Measurements from ENCODE around the gene RALY. TPM values are rescaled to one million over a fixed set of nuclear protein-coding genes. Genes with fewer than 3 reads are reported as not detected.

Gene RALY
- total RNA-seq, 1 donor from 2014 or later: 104 TPM

DNA sequence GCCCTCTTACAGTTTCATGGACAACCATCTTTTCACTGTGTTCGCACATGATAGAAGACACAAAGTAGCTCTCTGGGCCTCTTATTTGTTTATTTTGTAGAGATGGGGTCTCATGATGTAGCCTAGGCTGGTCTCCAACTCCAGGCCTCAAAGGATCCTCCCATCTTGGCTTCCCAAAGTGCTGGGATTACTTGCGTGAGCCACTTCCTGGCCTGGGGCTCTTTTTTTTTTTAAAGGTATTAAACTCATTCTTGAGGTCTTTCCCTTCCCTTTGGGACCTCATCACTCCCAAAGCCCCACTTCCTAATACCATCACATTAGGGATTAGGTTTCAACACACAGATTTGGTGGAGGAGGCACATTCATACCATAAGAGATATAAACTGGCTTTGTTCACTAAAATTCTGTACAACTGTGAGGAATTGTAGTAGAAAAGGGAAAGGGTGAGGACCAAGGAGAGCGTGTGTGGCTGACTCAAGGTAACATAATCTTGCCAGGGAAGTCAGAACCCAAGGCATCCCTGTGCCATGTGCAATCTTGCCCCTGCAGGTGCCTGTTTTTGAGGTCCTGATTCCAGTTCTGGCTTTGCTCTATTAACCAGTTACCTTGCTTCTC is 72.9 kb downstream of the RALY start:
- DNase-seq (no peak), ATAC-seq (no peak)
- intact Hi-C loops (cut with micrococcal nuclease): no loop called here

DNA sequence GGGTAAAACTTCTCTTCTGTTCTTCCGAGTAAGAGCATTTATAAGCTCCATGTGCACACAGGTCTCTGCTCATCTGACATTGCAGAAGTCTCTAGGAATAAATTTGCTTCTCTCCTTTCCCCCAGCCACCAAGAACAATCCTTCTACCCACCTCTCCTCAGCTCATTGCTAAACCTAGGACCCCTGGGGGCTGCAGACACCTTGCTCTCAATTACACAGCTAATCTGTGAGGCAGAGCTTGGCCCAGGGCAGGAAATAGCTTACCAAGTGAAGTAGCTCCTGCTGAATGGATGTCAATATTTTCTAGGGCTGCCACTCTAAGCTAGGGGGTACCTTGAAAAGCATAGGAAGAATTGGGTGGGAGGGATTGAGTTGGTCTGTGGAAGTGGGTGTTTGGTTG is 74.3 kb downstream of the RALY start:
- no peak for ATAC-seq

DNA sequence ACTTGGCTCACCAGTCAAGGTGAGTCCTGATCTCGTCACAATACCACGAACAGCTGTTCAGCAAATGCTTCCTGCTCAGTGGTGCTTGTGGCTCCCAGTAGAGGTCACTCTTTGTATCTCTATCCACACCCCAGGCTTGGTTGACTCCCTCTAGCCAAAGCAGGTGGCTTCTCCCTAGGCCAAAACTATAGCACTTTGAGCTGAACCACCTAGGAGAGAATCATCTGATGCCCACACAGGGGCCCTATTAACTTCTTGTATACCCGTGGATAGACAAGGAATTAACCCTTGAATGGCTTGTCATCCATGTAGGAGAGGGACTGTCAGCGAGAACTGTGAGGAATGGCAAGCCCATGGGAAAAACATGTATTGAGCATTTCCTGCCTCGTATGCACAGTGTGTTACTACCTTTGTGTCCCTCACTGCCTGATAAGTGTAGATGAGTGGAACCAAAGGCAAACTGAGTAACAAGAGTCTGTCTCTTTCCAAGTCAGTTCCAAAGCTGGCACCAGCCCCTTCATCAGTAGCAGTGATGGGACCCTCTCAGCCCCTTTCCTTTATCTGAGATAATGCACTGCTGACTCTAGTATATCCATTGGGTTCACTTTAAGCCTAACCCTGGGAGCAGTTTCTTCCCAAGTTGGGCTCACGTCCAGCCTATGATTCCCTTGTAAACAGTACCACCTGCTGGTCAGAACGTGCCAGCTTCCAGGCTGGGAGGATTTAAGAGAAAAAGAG is 75.8 kb downstream of the RALY start:
- intact Hi-C loops (cut with micrococcal nuclease): loop anchor here (2.0 kb wide), 1 partner anchor 137 kb away; no protein-coding TSS in a partner anchor
- ATAC-seq: peak; percentile 89
- peak; percentile 63 for DNase-seq

More for the DNA sequence above, 74.3 kb downstream of the RALY start:
- intact Hi-C loops (cut with micrococcal nuclease): loop anchor here (2.0 kb wide), 1 partner anchor 135 kb away; no protein-coding TSS in a partner anchor
- no peak for DNase-seq

DNA sequence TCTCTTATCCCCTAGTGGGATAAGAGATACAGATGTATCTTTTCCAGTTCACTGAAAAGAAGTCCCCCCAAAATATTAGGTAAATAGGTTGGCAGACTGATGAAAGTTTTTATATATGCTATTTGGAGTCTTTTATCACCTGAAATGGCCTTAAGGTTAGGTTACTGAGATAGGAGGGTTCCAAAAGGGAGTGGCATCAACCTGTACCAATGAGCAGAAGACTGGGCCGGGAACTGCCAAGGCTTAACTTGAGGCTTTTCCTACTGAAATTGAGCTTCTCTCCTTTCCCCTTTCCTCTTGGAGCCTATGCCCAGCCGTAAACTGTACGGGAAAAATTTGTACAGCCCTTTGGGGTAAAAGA is 76.3 kb downstream of the RALY start:
- intact Hi-C loops (cut with micrococcal nuclease): no loop called here
- no peak for DNase-seq
- ATAC-seq: no peak

DNA sequence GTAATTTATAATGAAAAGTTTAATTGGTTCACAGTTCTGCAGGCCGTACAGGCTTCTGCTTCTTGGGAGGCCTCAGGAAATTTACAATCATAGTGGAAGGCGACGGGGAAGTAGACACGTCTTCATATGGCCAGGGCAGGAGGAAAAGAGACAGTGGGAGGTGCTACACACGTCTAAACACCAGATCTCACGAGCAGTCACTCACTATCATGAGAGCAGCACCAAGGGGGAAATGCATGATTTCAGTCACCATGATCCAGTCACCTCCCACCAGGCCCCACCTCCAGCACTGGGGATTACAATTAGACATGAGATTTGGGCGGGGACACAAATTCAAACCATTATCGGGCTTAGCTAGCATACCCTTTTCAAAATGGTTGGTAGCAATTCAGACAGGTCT is 77.1 kb downstream of the RALY start:
- intact Hi-C loops (cut with micrococcal nuclease): no loop called here
- no peak for ATAC-seq
- no peak for DNase-seq

DNA sequence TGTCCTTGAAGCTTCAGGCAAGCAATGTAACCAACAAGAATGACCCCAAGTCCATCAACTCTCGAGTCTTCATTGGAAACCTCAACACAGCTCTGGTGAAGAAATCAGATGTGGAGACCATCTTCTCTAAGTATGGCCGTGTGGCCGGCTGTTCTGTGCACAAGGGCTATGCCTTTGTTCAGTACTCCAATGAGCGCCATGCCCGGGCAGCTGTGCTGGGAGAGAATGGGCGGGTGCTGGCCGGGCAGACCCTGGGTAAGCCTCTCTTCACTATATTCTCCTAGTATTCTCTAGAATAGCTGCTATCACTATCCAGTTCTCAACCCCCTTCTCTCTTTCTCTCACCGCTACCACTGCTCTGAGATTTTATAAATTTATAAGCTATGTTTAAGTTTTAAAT is 78.4 kb downstream of the RALY start:
- intact Hi-C loops (cut with micrococcal nuclease): no loop called here
- DNase-seq: no peak
- ATAC-seq: no peak

DNA sequence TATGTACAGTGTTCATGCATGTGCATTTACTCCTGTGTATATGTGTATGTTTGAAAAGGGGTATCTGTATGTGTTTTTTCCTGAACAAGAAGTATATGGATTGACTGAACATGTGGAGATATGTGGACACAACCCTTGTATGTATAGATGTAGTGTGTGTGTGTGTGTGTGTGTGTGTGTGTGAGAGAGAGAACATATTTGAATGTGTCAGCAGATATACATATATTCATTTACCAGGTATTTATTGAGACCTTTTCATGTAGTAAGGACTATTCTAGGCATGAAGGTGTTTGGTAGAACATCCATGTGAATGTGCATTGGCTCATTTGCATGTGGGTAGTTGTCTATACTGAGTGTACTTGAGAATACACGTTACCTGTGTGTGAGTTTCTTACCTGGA is 79.1 kb downstream of the RALY start:
- DNase-seq: no peak
- ATAC-seq: no peak
- intact Hi-C loops (cut with micrococcal nuclease): no loop called here

DNA sequence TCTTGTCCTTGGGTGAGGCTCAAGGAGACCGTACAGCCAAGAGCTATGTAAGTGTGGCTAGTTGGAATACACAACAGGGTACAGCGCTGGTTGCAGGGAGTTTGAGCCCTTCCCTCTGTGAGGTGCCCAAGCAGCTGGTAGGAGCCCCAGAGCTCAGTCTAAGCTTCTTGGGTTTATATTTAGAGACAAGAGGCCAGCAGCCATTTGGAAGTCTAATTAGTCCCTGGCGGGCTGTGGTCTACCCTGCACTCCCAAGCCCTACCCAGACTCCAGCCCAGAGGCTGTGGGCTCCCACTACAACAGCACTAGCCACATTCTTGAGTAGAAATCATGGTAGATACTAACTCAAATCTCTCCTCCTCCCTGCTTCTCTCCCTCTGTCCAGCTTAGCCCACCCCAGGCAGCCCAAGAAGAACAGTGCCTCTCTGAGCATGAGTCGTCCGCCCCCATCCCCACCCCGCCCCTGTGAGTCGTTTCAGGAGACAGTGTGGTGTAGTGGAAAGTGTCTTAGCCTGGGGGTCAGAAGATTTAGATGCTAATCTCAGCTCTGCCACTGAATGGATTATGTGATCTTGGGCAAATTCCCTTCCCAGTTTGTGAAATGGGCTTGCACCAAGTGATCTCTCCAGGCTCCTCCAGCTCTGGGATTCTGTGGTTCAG is 80.5 kb downstream of the RALY start:
- intact Hi-C loops (cut with micrococcal nuclease): no loop called here
- no peak for ATAC-seq
- DNase-seq: no peak

DNA sequence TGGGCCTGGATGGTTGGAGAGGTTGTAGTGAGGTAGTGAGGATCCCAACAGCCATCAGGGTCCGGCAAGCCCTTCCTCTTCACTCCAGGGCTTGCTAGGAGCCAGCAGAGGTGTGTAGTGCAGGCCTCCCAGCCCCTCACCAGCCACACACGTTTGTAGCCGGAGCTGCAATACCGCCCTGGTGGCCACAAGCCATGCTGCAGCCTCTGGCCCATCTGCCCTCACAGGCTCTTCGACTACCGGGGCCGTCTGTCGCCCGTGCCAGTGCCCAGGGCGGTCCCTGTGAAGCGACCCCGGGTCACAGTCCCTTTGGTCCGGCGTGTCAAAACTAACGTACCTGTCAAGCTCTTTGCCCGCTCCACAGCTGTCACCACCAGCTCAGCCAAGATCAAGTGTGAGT is 81.9 kb downstream of the RALY start:
- intact Hi-C loops (cut with micrococcal nuclease): no loop called here
- ATAC-seq (no peak), DNase-seq (no peak)

DNA sequence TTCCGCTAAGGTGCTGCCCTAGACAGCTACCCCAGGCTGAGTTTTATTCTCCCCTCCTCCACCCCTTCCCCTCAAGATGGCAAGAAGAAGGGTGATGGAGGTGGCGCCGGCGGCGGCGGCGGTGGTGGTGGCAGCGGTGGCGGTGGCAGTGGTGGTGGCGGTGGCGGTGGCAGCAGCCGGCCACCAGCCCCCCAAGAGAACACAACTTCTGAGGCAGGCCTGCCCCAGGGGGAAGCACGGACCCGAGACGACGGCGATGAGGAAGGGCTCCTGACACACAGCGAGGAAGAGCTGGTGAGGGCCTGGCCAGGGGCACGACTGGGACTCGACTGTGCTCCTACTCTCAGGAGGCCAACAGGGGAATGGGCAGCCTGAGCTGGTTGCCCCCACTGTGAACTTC is 83.2 kb downstream of the RALY start:
- no peak for ATAC-seq
- intact Hi-C loops (cut with micrococcal nuclease): no loop called here

DNA sequence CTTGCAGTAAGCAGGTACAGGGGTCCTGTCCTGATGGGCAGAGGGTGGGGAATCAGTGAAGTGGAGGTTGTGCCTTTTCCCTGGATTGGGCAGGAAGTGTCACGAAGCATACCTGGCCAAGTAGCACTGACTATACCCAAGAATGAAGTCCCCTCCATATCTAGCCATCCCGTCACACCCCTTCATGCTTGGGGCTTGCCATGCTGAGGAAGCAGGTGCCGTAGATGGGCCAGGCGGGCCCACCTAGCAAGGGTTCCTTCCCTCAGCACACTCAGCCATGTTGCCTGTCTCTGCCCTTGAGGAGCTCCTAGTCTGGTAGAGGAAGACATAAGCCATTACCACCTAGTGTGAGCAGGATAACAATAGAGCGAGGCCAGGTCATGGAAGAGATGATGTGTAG is 84.8 kb downstream of the RALY start:
- intact Hi-C loops (cut with micrococcal nuclease): no loop called here
- no peak for DNase-seq
- no peak for ATAC-seq

More for the DNA sequence above, 83.2 kb downstream of the RALY start:
- no peak for DNase-seq

DNA sequence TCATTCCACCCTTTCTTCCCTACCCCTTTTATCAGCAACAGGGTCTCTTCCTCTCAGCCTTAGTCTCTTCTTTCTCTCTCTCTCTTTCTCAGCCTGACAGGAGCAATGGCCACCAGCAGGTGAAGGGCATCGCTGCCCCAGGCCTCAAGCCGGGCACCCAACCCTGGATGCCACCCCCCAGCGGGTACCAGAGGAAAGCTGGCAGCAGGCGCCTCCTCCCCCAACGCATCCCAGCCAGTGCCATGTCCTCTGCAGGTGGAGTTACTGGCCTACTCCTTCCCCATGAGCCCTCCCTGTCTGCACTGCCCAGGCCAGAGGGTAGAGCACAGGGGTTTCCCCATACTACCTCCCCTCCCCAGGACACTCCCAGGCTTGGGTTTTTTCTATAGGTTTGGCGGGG is 86.1 kb downstream of the RALY start:
- intact Hi-C loops (cut with micrococcal nuclease): loop anchor here (5.0 kb wide), 1 partner anchor 47 kb away; no protein-coding TSS in a partner anchor
- ATAC-seq (no peak), DNase-seq (no peak)

DNA sequence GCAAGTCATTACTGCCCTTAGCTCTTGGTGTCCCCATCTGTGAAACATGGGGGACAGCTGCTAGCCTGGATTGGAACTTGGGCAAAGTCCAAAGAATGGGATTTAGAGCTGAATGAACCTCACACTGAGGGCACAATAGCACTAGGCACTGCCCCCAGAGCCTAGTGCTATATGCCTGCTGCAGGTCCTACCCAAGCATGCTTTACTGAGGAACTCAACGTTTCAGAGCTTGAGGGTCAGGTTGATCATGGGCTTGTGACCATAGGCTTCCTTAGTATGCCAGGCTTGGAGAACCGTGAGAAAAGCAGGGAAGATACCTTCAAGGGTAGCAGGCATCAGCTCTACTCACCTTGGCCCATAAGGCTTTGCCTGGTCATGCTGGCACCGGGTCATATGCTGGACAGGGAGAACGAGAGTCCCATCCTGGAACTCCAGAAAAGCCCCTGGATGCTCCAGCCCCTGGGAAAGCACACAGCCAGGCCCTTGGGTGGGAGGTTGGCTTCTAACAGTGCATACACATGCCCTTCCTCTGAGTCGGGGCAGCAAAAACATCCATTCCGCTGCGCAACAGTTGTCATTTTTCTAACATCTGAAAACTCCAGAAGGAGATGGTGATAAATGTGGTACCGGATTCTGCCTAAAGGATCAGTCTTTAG is 88.6 kb downstream of the RALY start:
- no peak for ATAC-seq
- DNase-seq: no peak
- intact Hi-C loops (cut with micrococcal nuclease): loop anchor here (5.0 kb wide), 1 partner anchor 45 kb away; no protein-coding TSS in a partner anchor

DNA sequence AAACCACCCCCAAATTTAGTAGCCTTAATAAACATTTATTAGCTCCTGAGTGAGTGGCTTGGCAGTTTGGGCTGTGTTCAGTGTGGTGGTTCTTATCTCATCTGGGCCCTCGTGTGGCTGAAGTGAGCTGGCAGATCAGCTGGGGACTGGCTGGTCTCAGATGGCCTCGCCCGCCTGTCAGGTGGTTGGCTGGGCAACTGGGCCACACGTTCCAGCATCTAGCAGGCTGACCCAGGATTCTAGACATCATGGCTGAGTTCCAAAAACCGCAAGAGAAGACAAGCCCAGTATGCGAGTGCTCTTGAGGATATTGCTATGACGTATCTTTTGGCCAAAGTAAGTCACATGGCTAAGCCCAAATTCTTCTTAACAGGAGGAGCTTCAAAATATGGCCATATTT is 89.4 kb downstream of the RALY start:
- ATAC-seq: peak; percentile 94

DNA sequence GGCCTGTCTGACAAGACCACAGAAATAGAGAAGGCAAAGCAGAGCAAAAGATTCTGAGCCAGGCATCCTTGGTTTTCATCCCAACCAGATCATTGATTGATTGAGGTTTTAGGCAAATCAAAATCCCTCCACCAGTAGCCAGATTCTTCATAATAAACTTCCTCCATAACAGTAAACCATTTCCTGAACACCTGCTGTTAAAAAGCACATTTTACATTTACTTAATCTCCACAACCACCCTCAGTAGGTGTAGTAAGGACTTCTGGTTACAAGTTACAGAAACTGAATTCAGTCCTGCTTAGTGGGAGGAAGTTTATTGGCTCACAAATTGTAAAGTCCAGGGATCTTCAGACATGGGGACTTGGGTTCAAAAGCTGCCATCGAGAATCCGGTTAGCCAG is 90.1 kb downstream of the RALY start:
- ATAC-seq: no peak
- intact Hi-C loops (cut with micrococcal nuclease): loop anchor here (5.0 kb wide), 1 partner anchor 44 kb away; no protein-coding TSS in a partner anchor
- no peak for DNase-seq

More for the DNA sequence above, 89.4 kb downstream of the RALY start:
- DNase-seq: peak; percentile 87
- intact Hi-C loops (cut with micrococcal nuclease): loop anchor here (5.0 kb wide), 1 partner anchor 44 kb away; no protein-coding TSS in a partner anchor

DNA sequence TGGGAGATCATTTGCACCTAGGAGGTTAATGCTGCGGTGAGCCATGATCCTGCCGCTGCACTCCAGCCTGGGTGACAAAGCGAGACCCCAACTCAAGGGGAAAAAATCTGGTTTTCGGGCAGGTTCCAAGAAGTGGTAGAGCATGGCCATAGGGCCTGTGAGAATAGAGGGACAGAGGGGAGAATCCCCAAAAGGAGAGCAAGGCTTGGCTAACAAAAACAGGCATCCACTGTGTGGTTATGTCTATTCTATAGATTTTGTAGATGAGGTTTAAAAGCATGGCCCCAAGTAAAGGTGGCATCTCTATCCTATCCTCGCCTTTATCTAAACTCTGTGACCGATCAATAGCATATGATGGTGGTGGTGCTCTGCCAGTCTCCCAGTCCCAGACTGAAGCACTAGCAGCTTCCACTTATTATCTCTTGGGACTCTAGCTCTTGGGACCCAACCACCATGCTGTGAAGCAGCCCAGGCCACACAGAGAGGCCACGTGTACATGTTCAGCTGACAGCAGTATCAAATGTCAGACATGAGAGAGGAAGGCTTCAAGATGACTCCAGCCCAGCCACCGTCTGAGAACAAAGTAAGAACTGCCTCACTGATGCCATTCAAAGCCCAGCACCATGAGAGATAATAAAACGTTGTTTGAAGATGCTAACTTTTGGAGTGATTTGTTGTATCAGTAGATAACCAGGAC is 90.7 kb downstream of the RALY start:
- intact Hi-C loops (cut with micrococcal nuclease): loop anchor here (5.0 kb wide), 1 partner anchor 43 kb away; no protein-coding TSS in a partner anchor
- DNase-seq (no peak), ATAC-seq (peak; percentile 4)

DNA sequence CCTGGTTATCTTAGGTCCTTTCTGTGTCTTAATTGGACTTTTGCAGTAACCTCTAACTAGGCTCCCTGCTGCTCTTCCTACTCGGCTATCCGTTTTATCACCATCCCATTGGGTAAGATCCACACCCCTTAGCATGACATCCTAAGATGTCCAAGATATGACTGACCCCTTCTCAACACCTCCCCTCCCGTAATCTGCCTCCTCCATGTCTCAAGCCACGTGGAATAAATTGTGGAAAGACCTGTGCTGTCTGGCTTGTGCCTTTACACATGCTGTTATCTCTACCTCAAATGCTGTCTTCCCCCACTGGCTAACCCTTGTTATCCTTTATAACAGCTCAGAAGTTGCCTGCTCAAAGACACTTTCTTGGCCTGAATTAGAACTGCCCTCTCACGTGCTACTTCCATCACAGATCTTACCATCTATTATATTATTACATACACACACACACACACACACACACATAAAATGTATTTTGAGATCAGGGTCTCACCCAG is 91.9 kb downstream of the RALY start:
- no peak for ATAC-seq
- DNase-seq: no peak
- intact Hi-C loops (cut with micrococcal nuclease): no loop called here

DNA sequence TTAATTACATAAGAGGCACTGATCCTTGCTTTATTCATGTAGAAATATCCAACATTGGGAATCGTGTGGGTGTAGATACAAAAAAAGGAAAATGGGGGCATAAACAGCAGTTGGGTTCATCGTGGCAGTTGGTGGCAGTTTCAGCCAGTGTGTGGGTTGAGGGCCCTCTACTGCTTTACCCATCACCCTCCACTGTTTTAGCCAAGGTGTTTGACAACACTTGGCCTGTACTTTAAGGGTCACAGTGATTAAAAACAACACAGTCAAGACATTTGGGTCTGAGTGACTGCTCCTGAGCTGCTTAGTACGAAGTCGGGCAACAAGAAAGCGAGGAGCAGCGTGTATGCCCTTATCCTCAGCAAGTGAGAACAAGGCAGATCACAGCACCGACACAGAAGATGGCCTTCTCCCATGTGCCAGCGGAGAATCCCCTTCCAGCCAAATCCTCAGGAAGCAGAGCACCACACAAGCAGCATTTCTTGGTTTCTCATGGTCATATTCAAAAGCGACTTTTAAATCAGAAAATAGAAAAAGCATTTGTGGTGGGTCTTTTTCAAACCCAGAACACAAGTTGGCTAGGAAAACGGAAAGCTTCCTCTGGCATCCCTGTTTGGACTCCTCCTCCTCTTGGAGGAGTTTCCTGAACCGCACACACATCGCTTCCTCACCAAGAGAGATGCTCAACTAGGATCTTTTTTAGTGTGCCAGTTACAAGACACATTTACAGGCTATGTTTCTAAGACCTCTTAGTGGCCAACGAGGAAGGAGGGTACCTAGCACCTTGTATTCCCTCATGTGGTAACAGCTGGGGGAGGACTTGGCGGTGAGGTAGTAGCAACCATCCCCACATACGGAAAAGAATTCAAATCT is 94.8 kb downstream of the RALY start:
- no peak for ATAC-seq
- intact Hi-C loops (cut with micrococcal nuclease): no loop called here
- DNase-seq: no peak

Data from left ventricle myocardium superior (tissue), 1 donor.